Liver (tissue), 9 donors: ENCODE measurements around the gene PPP1R18. TPM values are rescaled to one million over a fixed set of nuclear protein-coding genes. Genes with fewer than 3 reads are reported as not detected.
A peak's percentile ranks its signal among the peaks of the same experiment; 100 is the strongest.

Experiments
- DNase-seq: peaks from one replicate; pipeline ENCODE4 v3.0.0-alpha.2; 2017; ENCODE audit warnings: low spot score
- H3K27ac ChIP-seq, 2 donors: one replicate each; pipeline ENCODE4 v1.7.0; 2013; ENCODE audit warnings: inconsistent platforms in 2 of 2, low read length in 2 of 2, control low read depth in 1 of 2, low read depth in 1 of 2, mild to moderate bottlenecking in 1 of 2
- H3K27me3 ChIP-seq, 4 donors: one replicate each; pipeline versions ENCODE4 v1.6.1 to v1.7.0; 2013; ENCODE audit warnings: low read length in 3 of 4, inconsistent platforms in 1 of 4, mild to moderate bottlenecking in 1 of 4, moderate library complexity in 1 of 4; ENCODE audit not compliant: control insufficient read depth in 4 of 4, insufficient read depth in 4 of 4
- H3K36me3 ChIP-seq, 4 donors: one replicate each; pipeline versions ENCODE4 v1.6.1 to v1.7.0; 2013; ENCODE audit warnings: low read length in 3 of 4, mild to moderate bottlenecking in 3 of 4, low read depth in 1 of 4, moderate library complexity in 1 of 4; ENCODE audit not compliant: control insufficient read depth in 4 of 4, insufficient read depth in 3 of 4
- H3K4me1 ChIP-seq, 4 donors: one replicate each; pipeline versions ENCODE4 v1.6.1 to v1.7.0; 2013; ENCODE audit warnings: low read length in 3 of 4, mild to moderate bottlenecking in 3 of 4, moderate library complexity in 1 of 4; ENCODE audit not compliant: control insufficient read depth in 4 of 4, insufficient read depth in 4 of 4
- H3K4me3 ChIP-seq, 3 donors: one replicate each; pipeline versions ENCODE4 v1.6.1 to v1.7.0; 2013; ENCODE audit warnings: low read length in 3 of 3, control low read depth in 1 of 3, low read depth in 1 of 3, mild to moderate bottlenecking in 1 of 3
- H3K9ac ChIP-seq, 2 donors: one replicate each; pipeline ENCODE4 v1.7.0; 2013; ENCODE audit warnings: low read length in 2 of 2, mild to moderate bottlenecking in 2 of 2, moderate library complexity in 2 of 2, control low read depth in 1 of 2, low read depth in 1 of 2
- H3K9me3 ChIP-seq, 4 donors: one replicate each; pipeline versions ENCODE4 v1.6.1 to v1.7.0; 2013; ENCODE audit warnings: low read length in 3 of 4; ENCODE audit not compliant: control insufficient read depth in 4 of 4
- ATF3 ChIP-seq: IDR thresholded peaks from 2 replicates; pipeline ENCODE4 v1.6.1; 2016; ENCODE audit warnings: antibody characterized with exemption
- CTCF ChIP-seq: fragments of 150-350 bp; IDR thresholded peaks from 2 replicates; pipeline ENCODE4 v1.5.1; 2017; ENCODE audit warnings: improper control_type of control experiment, low read depth, low read length; ENCODE audit not compliant: missing input control
- EGR1 ChIP-seq, 2 donors: IDR thresholded peaks; 2 replicates each; pipeline ENCODE4 v1.6.1; 2016 to 2018; ENCODE audit warnings: antibody characterized with exemption in 2 of 2, low read depth in 2 of 2
- FOXA1 ChIP-seq: IDR thresholded peaks from 2 replicates; pipeline ENCODE4 v1.6.1; 2016; ENCODE audit warnings: antibody characterized with exemption
- FOXA2 ChIP-seq: IDR thresholded peaks from 2 replicates; pipeline ENCODE4 v1.6.1; 2016; ENCODE audit warnings: antibody characterized with exemption
- HNF4A ChIP-seq, 2 donors: conservative IDR thresholded peaks; 2 replicates each; pipeline ENCODE4 v1.6.1; 2016; ENCODE audit warnings: antibody characterized with exemption in 2 of 2, mild to moderate bottlenecking in 2 of 2
- HNF4G ChIP-seq: IDR thresholded peaks from 2 replicates; pipeline ENCODE4 v1.6.1; 2016; ENCODE audit warnings: antibody characterized with exemption
- JUND ChIP-seq, 2 donors: IDR thresholded peaks; 2 replicates each; pipeline ENCODE4 v1.6.1; 2016; ENCODE audit warnings: antibody characterized with exemption in 2 of 2
- MAX ChIP-seq: IDR thresholded peaks from 2 replicates; pipeline ENCODE4 v1.6.1; 2016; ENCODE audit warnings: antibody characterized with exemption
- NR2F2 ChIP-seq: IDR thresholded peaks from 2 replicates; pipeline ENCODE4 v1.6.1; 2016; ENCODE audit warnings: antibody characterized with exemption
- RAD21 ChIP-seq, 2 donors: IDR thresholded peaks; 2 replicates each; pipeline ENCODE4 v1.6.1; 2016; ENCODE audit warnings: antibody characterized with exemption in 2 of 2, mild to moderate bottlenecking in 2 of 2
- REST ChIP-seq: IDR thresholded peaks from 2 replicates; pipeline ENCODE4 v1.6.1; 2016; ENCODE audit warnings: antibody characterized with exemption, mild to moderate bottlenecking
- RXRA ChIP-seq, 2 donors: IDR thresholded peaks; 2 replicates each; pipeline ENCODE4 v1.6.1; 2017 to 2018; ENCODE audit warnings: antibody characterized with exemption in 2 of 2, mild to moderate bottlenecking in 1 of 2
- SP1 ChIP-seq: IDR thresholded peaks from 2 replicates; pipeline ENCODE4 v1.6.1; 2018; ENCODE audit warnings: antibody characterized with exemption, mild to moderate bottlenecking
- TAF1 ChIP-seq: conservative IDR thresholded peaks from 2 replicates; pipeline ENCODE4 v1.6.1; 2016; ENCODE audit warnings: antibody characterized with exemption, mild to moderate bottlenecking
- YY1 ChIP-seq: IDR thresholded peaks from 2 replicates; pipeline ENCODE4 v1.6.1; 2016; ENCODE audit warnings: antibody characterized with exemption, mild to moderate bottlenecking
- ZBTB33 ChIP-seq: IDR thresholded peaks from 2 replicates; pipeline ENCODE4 v1.6.1; 2016; ENCODE audit warnings: antibody characterized with exemption
- WGBS: extraction: QIAGEN DNeasy Blood & Tissue Kit; methylation state at CpG from one replicate; pipeline ENCODE4 v1.1.7; 2013; 5-methylcytosine and 5-hydroxymethylcytosine counted together
- polyA plus RNA-seq, 2 donors: library from polyadenylated mRNA; stranded (reverse) in 1 of 2; unstranded in 1 of 2; fragments of 200-250 nt in 1 of 2; fragments of >200 nt in 1 of 2; fragmentation: Nextera tagmentation in 1 of 2; extraction: Ambion mirVana in 1 of 2; gene quantifications; one replicate each; pipeline versions ENCODE4 v1.2.1 to v1.2.3, GENCODE V29; 2013 to 2015
- total RNA-seq, 2 donors: library from RNA; depleted of rRNA; stranded (reverse); fragments of >200 nt; gene quantifications; one replicate each; pipeline ENCODE4 v1.2.3, GENCODE V29; 2014
- donor health status: healthy.
- donor health status: healthy.
- donor health status: healthy.
- donor health status: healthy.
- donor health status: healthy.

Gene PPP1R18
- total and polyA plus RNA-seq, 4 donors = 7.4 to 17.4 (median 11.5) TPM

GRCh38 chr6:30651143-30651542 lies 35.3 kb downstream of the PPP1R18 start:
- Histone ChIP-seq H3K36me3 (peaks cover 4 to 46% (median 37%) of the 10 kb centered on the region in 4 donors), H3K27ac (no peak overlapping the region), H3K27me3 (no peaks in the 10 kb centered on the region), H3K4me1 (peaks cover 2 to 22% (median 15%) of the 10 kb centered on the region in 4 donors), H3K4me3 (no peak overlapping the region), H3K9ac (no peak overlapping the region), H3K9me3 (no peaks in the 10 kb centered on the region)
- TF ChIP-seq NR2F2 (no peak), RAD21 (IDR thresholded peaks at IDR 0.05) (no peak), JUND (IDR thresholded peaks at IDR 0.05) (no peak), SP1 (no peak), FOXA2 (no peak), HNF4A (conservative IDR thresholded peaks at IDR 0.05) (no peak), RXRA (IDR thresholded peaks at IDR 0.05) (no peak), MAX (no peak), FOXA1 (no peak), EGR1 (IDR thresholded peaks at IDR 0.05; ENCODE audit: low read depth in 2 of 2) (no peak), YY1 (no peak), TAF1 (no peak)
- DNase-seq = no peak
- 94% methylated on average over 12 of the region's 12 CpGs for WGBS

- TF ChIP-seq REST (no peak), RAD21 (IDR thresholded peaks at IDR 0.05) (no peak), ZBTB33 (no peak), CTCF (no peak), HNF4G (no peak), YY1 (peak; percentile 78), ATF3 (no peak), SP1 (peak; percentile 30), RXRA (IDR thresholded peaks at IDR 0.05) (peak in 1 of 2 donors; percentile 37)
- peak overlapping the region; percentile 89 to 93 for H3K27ac ChIP-seq
- DNase-seq = peak; percentile 76
- H3K9me3 ChIP-seq = no peaks in the 10 kb centered on the region
- H3K9ac ChIP-seq = peak overlapping the region; percentile 80 to 85
- H3K4me1 ChIP-seq = peaks cover 2 to 20% (median 15%) of the 10 kb centered on the region in 4 donors
- under 1% methylated on average over 78 of the region's 78 CpGs for WGBS
- H3K4me3 ChIP-seq = peak overlapping the region; percentile 89 to 98 (median 92)
- H3K36me3 ChIP-seq = peaks cover 0 to 15% (median 13%) of the 10 kb centered on the region in 4 donors
- H3K27me3 ChIP-seq = no peaks in the 10 kb centered on the region
Observed at GRCh38 chr6:30647242-30648116, 39.0 kb downstream of the PPP1R18 start.
